ENCODE measurements around the gene MRPS16. TPM values are rescaled to one million over a fixed set of nuclear protein-coding genes. Genes with fewer than 3 reads are reported as not detected.

MRPS16 gene
- total RNA-seq, 4 donors from 2014 or later, result 41.8 to 57.6 (median 53.1) TPM

DNA sequence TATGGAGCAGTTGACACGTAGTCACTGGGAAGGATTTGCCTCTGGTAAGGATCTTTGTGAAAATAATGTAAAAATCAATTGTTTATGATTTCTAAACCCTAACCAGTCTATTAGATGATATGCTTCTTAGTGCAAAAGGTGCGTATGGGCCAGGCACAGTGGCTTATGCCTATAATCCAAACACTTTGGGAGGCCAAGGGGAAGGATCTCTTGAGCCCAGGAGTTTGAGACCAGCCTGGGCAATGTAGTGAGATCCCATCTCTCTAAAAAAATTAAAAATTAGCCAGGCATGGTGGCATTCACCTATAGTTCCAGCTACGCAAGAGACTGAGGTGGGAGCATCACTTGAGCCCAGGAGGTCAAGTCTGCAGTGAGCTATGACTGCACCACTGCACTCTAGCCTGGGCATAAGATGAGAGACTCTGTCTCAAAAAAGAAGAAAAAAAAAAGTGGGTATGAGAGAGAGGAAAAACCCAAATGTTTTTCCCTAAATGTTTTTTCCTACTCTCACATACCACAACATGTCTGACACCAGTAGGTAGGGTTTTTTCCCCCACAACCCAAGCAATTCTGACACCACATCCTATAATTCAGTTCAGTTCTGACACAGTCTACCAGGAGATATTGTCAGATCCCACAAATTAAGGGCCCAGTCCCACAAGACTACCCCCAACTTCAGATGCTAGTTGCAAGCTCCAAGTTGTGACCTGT, 41.9 kb downstream of the MRPS16 start:
- no peaks in the 10 kb centered on the region for H3K4me1 ChIP-seq
- TF ChIP-seq, protein P1, sequence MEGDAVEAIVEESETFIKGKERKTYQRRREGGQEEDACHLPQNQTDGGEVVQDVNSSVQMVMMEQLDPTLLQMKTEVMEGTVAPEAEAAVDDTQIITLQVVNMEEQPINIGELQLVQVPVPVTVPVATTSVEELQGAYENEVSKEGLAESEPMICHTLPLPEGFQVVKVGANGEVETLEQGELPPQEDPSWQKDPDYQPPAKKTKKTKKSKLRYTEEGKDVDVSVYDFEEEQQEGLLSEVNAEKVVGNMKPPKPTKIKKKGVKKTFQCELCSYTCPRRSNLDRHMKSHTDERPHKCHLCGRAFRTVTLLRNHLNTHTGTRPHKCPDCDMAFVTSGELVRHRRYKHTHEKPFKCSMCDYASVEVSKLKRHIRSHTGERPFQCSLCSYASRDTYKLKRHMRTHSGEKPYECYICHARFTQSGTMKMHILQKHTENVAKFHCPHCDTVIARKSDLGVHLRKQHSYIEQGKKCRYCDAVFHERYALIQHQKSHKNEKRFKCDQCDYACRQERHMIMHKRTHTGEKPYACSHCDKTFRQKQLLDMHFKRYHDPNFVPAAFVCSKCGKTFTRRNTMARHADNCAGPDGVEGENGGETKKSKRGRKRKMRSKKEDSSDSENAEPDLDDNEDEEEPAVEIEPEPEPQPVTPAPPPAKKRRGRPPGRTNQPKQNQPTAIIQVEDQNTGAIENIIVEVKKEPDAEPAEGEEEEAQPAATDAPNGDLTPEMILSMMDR (IDR thresholded peaks at IDR 0.05), result no peak
- no peak for TF ChIP-seq POLR2A (IDR thresholded peaks at IDR 0.05)
- WGBS, 2 donors, result 95 to 100% methylated on average over 3 of the region's 3 CpGs
- H3K9me3 ChIP-seq, result no peaks in the 10 kb centered on the region
- H3K27ac ChIP-seq, result no peak overlapping the region
- H3K4me3 ChIP-seq (replicated peaks in 1 of 3), result no peak overlapping the region
- H3K27me3 ChIP-seq, result no peaks in the 10 kb centered on the region
- no peak for DNase-seq
- intact Hi-C loops (cut with DNase I), result no loop called here
- peaks cover 0 to 6% of the 10 kb centered on the region in 2 donors for H3K36me3 ChIP-seq

DNA sequence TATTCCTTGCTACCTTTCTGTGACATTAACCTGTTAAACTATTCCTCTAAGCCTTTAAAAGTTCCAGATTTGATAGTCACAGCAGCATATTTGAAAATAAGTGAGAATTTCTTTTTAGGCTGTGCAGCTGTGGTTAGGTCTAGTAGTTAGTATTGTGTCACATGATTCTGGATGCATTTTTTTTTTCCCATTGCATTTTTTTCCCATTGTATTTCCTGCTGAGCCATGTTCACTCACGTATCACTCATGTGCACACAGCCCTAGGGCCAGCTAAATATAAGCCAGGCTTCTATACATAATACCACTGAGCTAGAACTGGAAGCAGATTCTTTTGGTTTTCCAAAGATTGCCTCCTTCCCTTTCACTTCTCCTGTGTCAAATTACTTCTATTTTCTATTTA, 42.7 kb downstream of the MRPS16 start:
- Histone ChIP-seq H3K27ac (no peak overlapping the region), H3K9me3 (no peaks in the 10 kb centered on the region), H3K27me3 (no peaks in the 10 kb centered on the region), H3K36me3 (peaks cover 0 to 6% of the 10 kb centered on the region in 2 donors), H3K4me1 (no peaks in the 10 kb centered on the region), H3K4me3 (replicated peaks in 1 of 3) (no peak overlapping the region)
- 75 to 77% methylated on average over 1 of the region's 1 CpG for WGBS, 2 donors
- DNase-seq, result no peak
- intact Hi-C loops (cut with DNase I), result no loop called here
- TF ChIP-seq, protein P1 (IDR thresholded peaks at IDR 0.05), result no peak
- TF ChIP-seq POLR2A (IDR thresholded peaks at IDR 0.05), result no peak

DNA sequence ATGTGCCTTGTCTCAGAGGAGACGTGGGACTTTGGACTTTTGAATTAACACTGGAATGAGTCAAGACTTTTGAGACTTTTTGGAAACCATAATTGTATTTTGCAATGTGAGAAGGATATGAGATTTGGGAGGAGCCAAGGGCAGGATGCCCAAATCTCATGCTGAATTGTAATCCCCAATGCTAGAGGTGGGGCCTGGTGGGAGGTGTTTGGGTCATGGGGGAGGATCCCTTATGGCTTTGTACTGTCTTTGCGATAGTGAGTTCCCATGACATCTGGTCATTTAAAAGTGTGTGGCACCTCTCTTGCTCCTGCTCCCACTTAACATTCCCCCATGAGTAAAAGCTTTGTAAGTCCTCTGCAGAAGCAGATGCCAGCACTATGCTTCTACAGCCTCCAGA, 44.6 kb downstream of the MRPS16 start:
- Histone ChIP-seq H3K27me3 (no peaks in the 10 kb centered on the region), H3K27ac (no peak overlapping the region), H3K4me3 (replicated peaks in 1 of 3) (no peak overlapping the region), H3K9me3 (no peaks in the 10 kb centered on the region), H3K4me1 (no peaks in the 10 kb centered on the region), H3K36me3 (peaks cover 0 to 6% of the 10 kb centered on the region in 2 donors)
- WGBS, 2 donors, result 87 to 91% methylated on average over 2 of the region's 2 CpGs
- intact Hi-C loops (cut with DNase I), result no loop called here
- TF ChIP-seq, protein P1 (IDR thresholded peaks at IDR 0.05), result no peak
- TF ChIP-seq POLR2A (IDR thresholded peaks at IDR 0.05), result no peak
- peak in 1 of 2 donors; percentile 6 for DNase-seq

DNA sequence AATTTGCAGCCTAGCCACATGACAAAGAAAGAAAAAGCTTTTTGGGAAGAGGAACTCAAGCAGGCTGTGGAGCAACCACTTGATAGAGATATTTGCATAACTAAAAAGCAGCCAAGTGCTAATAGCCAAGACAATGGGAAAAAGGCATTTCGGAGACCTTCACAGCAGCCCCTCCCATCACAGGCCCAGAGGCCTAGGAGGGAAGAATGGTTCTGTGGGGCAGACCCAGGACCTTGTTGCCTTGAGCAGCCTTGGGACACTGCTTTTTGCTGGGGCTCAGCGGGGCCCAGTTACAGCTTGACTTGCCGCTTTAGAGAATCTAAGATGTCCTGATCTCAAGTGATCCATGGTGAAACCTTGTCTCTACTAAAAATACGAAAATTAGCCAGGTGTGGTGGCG, 46.1 kb downstream of the MRPS16 start:
- 94 to 97% methylated on average over 5 of the region's 5 CpGs for WGBS, 2 donors
- no peaks in the 10 kb centered on the region for H3K27me3 ChIP-seq
- intact Hi-C loops (cut with DNase I), result no loop called here
- H3K9me3 ChIP-seq, result no peaks in the 10 kb centered on the region
- H3K4me1 ChIP-seq, result no peaks in the 10 kb centered on the region
- no peak overlapping the region for H3K27ac ChIP-seq
- peaks cover 0 to 6% of the 10 kb centered on the region in 2 donors for H3K36me3 ChIP-seq
- no peak for DNase-seq
- no peak for TF ChIP-seq POLR2A (IDR thresholded peaks at IDR 0.05)
- TF ChIP-seq, protein P1 (IDR thresholded peaks at IDR 0.05), result no peak
- H3K4me3 ChIP-seq (replicated peaks in 1 of 3), result no peak overlapping the region

DNA sequence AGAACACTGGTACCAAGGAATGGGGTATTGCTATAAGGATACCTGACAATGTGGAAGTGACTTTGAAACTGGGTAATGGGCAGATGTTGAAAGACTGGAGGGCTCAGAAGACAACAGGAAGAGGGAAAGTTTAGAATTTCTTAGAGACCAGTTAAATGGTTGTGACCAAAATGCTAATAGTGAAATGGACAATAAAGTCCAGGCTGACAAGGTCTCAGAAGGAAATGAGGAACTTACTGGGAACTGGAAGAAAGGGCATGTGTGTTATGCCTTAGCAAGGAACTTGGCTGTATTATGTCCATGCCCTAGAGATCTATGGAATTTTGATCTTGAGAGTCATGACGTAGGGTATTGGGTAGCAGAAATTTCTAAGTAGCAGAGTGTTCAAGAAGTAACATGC, 46.6 kb downstream of the MRPS16 start:
- no peak for DNase-seq
- intact Hi-C loops (cut with DNase I), result no loop called here
- TF ChIP-seq, protein P1 (IDR thresholded peaks at IDR 0.05), result no peak
- no peak for TF ChIP-seq POLR2A (IDR thresholded peaks at IDR 0.05)
- peaks cover 0 to 6% of the 10 kb centered on the region in 2 donors for H3K36me3 ChIP-seq
- whole genome bisulfite sequencing, 2 donors, result 97 to 98% methylated on average over 1 of the region's 1 CpG
- no peak overlapping the region for H3K4me3 ChIP-seq (replicated peaks in 1 of 3)
- no peaks in the 10 kb centered on the region for H3K27me3 ChIP-seq
- no peak overlapping the region for H3K27ac ChIP-seq
- H3K9me3 ChIP-seq, result no peaks in the 10 kb centered on the region
- H3K4me1 ChIP-seq, result no peaks in the 10 kb centered on the region
